HCT116 (cell line): Measurements from ENCODE around the gene OGDHL. TPM values are rescaled to one million over a fixed set of nuclear protein-coding genes. Genes with fewer than 3 reads are reported as not detected.

Source experiments
- ATAC-seq: fragments of 200-7000 bp; cut with Tn5 transposase; 2 replicates; pipeline ENCODE4 v1.9.1; 2020; ENCODE audit warnings: mild to moderate bottlenecking, moderate library complexity
- BruUV-seq: library from RNA; stranded (reverse); fragments of 400-500 nt; replicated peaks from 2 replicates; lab custom pipeline; 2021; lab: Mats Ljungman, UMichigan
- CTCF ChIA-PET: fragments of 300-600 bp; sonication (Branson Sonifier 250); formaldehyde crosslinking; loops from one replicate; lab custom pipeline; 2021; ENCODE audit warnings: antibody characterized with exemption; lab: Charles Lee
- POLR2A ChIA-PET: fragments of 300-600, 350-600 bp; sonication (Branson Sonifier 250); formaldehyde crosslinking; loops from one replicate; lab custom pipeline; 2021; ENCODE audit warnings: antibody characterized with exemption; lab: Charles Lee
- RAD21 ChIA-PET, 2 experiments: fragments of 300-600 bp; sonication (Branson Sonifier 250); formaldehyde crosslinking; loops; one replicate each; lab custom pipeline; 2023; ENCODE audit warnings: low total read pairs in 2 of 2; ENCODE audit not compliant: uncharacterized antibody in 2 of 2, unreplicated experiment in 2 of 2, low non-redundant PET in 1 of 2; lab: Charles Lee
- DNase-seq: peaks from one replicate; pipeline ENCODE4 v3.0.0-alpha.2; 2010; ENCODE audit warnings: low read depth, low spot score
- H2AFZ ChIP-seq: fragments of 200-600 bp; shearing (Covaris generic), sonication (generic); 2 replicates; pipeline ENCODE4 v1.6.1; 2017; ENCODE audit warnings: low read depth, mixed run types, mixed read lengths, antibody characterized with exemption, low read length; ENCODE audit not compliant: poor library complexity, severe bottlenecking
- H3K27ac ChIP-seq: 2 replicates; pipeline ENCODE4 v1.5.1; 2012; ENCODE audit warnings: low read depth, low read length
- H3K27me3 ChIP-seq: fragments of 200-600 bp; sonication (generic); 2 replicates; pipeline ENCODE4 v1.6.1; 2016; ENCODE audit warnings: mixed run types, low read length, mixed read lengths; ENCODE audit not compliant: insufficient read depth
- H3K36me3 ChIP-seq, 2 experiments: fragments of 200-500 bp in 1 of 2; fragments of 200-600 bp in 1 of 2; sonication (Bioruptor generic) in 1 of 2; sonication (generic) in 1 of 2; 2 replicates each; pipeline versions ENCODE4 v1.5.1 to v1.6.1; 2014 to 2016; ENCODE audit warnings: low read length in 2 of 2, inconsistent platforms in 1 of 2, mixed read lengths in 1 of 2, mixed run types in 1 of 2; ENCODE audit not compliant: insufficient read depth in 2 of 2, control insufficient read depth in 1 of 2
- H3K4me1 ChIP-seq, 2 experiments: fragments of 200-600 bp in 1 of 2; sonication (generic) in 1 of 2; 2 replicates each; pipeline versions ENCODE4 v1.5.1 to v1.6.1; 2012 to 2017; ENCODE audit warnings: low read length in 2 of 2, inconsistent platforms in 1 of 2, mild to moderate bottlenecking in 1 of 2, mixed read lengths in 1 of 2, mixed run types in 1 of 2, moderate library complexity in 1 of 2; ENCODE audit not compliant: insufficient read depth in 2 of 2, control insufficient read depth in 1 of 2
- H3K4me2 ChIP-seq: fragments of 200-600 bp; sonication (generic); 2 replicates; pipeline ENCODE4 v1.6.1; 2017; ENCODE audit warnings: mixed run types, low read length, mixed read lengths
- H3K4me3 ChIP-seq, 2 experiments: fragments of 200-600 bp in 1 of 2; sonication (generic) in 1 of 2; replicated peaks in 1 of 2; 2 replicates each; pipeline ENCODE4 v1.5.1; 2011 to 2016; ENCODE audit warnings: low read length in 2 of 2, control low read depth in 1 of 2, low read depth in 1 of 2, mild to moderate bottlenecking in 1 of 2, mixed read lengths in 1 of 2, mixed run types in 1 of 2
- H3K79me2 ChIP-seq: fragments of 200-600 bp; sonication (generic); 2 replicates; pipeline ENCODE4 v1.6.1; 2017; ENCODE audit warnings: mild to moderate bottlenecking, mixed run types, low read length, moderate library complexity, mixed read lengths; ENCODE audit not compliant: insufficient read depth
- H3K9ac ChIP-seq: fragments of 200-600 bp; sonication (generic); 2 replicates; pipeline ENCODE4 v1.6.1; 2016; ENCODE audit warnings: low read length, mixed read lengths
- H3K9me2 ChIP-seq: fragments of 200-600 bp; sonication (generic), shearing (Covaris generic); 2 replicates; pipeline ENCODE4 v1.6.1; 2017; ENCODE audit warnings: mixed run types, mild to moderate bottlenecking, moderate library complexity; ENCODE audit not compliant: insufficient read depth
- H3K9me3 ChIP-seq, 2 experiments: fragments of 200-500 bp in 1 of 2; fragments of 200-600 bp in 1 of 2; sonication (Bioruptor generic) in 1 of 2; sonication (generic) in 1 of 2; 2 replicates each; pipeline ENCODE4 v1.6.1; 2014 to 2017; ENCODE audit warnings: low read length in 2 of 2, mixed read lengths in 2 of 2, inconsistent platforms in 1 of 2, low read depth in 1 of 2, mild to moderate bottlenecking in 1 of 2, mixed run types in 1 of 2, moderate library complexity in 1 of 2; ENCODE audit not compliant: control insufficient read depth in 1 of 2, insufficient read depth in 1 of 2
- H4K20me1 ChIP-seq: fragments of 200-600 bp; sonication (generic), shearing (Covaris generic); 2 replicates; pipeline ENCODE4 v1.6.1; 2017; ENCODE audit warnings: mixed run types, mild to moderate bottlenecking, moderate library complexity; ENCODE audit not compliant: insufficient read depth
- ATF3 ChIP-seq: IDR thresholded peaks from 2 replicates; pipeline ENCODE4 v1.6.1; 2012
- CTCF ChIP-seq, 3 experiments: fragments of 200-600 bp in 1 of 3; sonication (generic) in 1 of 3; IDR thresholded peaks in 2 of 3; conservative IDR thresholded peaks in 1 of 3; 2 replicates each; pipeline ENCODE4 v1.5.1; 2012 to 2017; ENCODE audit warnings: low read depth in 2 of 3, low read length in 2 of 3, antibody characterized with exemption in 1 of 3, borderline replicate concordance in 1 of 3, control low read depth in 1 of 3, mild to moderate bottlenecking in 1 of 3, mixed read lengths in 1 of 3, mixed run types in 1 of 3, moderate library complexity in 1 of 3; ENCODE audit not compliant: insufficient read depth in 1 of 3
- EGR1 ChIP-seq: IDR thresholded peaks from 2 replicates; pipeline ENCODE4 v1.6.1; 2012; ENCODE audit warnings: low read depth
- FOSL1 ChIP-seq: IDR thresholded peaks from 2 replicates; pipeline ENCODE4 v1.6.1; 2012; ENCODE audit warnings: low read depth
- JUND ChIP-seq: IDR thresholded peaks from 2 replicates; pipeline ENCODE4 v1.6.1; 2012
- MAX ChIP-seq: IDR thresholded peaks from 2 replicates; pipeline ENCODE4 v1.6.1; 2012
- RAD21 ChIP-seq: IDR thresholded peaks from 2 replicates; pipeline ENCODE4 v1.6.1; 2012; ENCODE audit warnings: low read depth, mild to moderate bottlenecking
- SIN3A ChIP-seq: IDR thresholded peaks from 2 replicates; pipeline ENCODE4 v1.6.1; 2012; ENCODE audit warnings: low read depth
- YY1 ChIP-seq: IDR thresholded peaks from 2 replicates; pipeline ENCODE4 v1.6.1; 2011; ENCODE audit warnings: low read length, low read depth, moderate library complexity, mild to moderate bottlenecking; ENCODE audit not compliant: insufficient replicate concordance; ENCODE audit errors: extremely low read depth
- ZBTB33 ChIP-seq: IDR thresholded peaks from 2 replicates; pipeline ENCODE4 v1.6.1; 2011; ENCODE audit warnings: mild to moderate bottlenecking, low read length, moderate library complexity; ENCODE audit not compliant: insufficient replicate concordance; ENCODE audit errors: extremely low read depth
- ZFX ChIP-seq: fragments of 450-650 bp; IDR thresholded peaks from 2 replicates; pipeline ENCODE4 v1.6.1; 2017
- intact Hi-C: fragments of 100-400 bp; cut with micrococcal nuclease; formaldehyde crosslinking; loops from 2 replicates; pipeline ENCODE4 v1.10.0; 2022
- total RNA-seq: library from RNA; stranded (reverse); gene quantifications from one replicate; pipeline ENCODE4 v1.2.1, GENCODE V29; 2021; ENCODE audit not compliant: unreplicated experiment

The OGDHL gene
- total RNA-seq, 1 experiment from 2014 or later = 16.3 TPM

- Histone ChIP-seq H3K4me3 (no peak overlapping the region), H3K9ac (no peak overlapping the region), H2AFZ (no peak overlapping the region), H3K36me3 (no peaks in the 10 kb centered on the region), H3K9me3 (no peaks in the 10 kb centered on the region), H3K27me3 (peaks cover 30% of the 10 kb centered on the region; the same call in 1 of the 2 replicates), H3K4me1 (no peaks in the 10 kb centered on the region), H4K20me1 (no peaks in the 10 kb centered on the region), H3K79me2 (no peaks in the 10 kb centered on the region), H3K27ac (no peak overlapping the region), H3K4me2 (no peak overlapping the region), H3K9me2 (no peaks in the 10 kb centered on the region)
- CTCF ChIA-PET = no interaction called here
- ATAC-seq (no peak), DNase-seq (no peak)
- intact Hi-C loops = no loop called here
- no TSS peak for BruUV-seq
- RAD21 ChIA-PET = no interaction called here
- TF ChIP-seq YY1 (no peak), CTCF (IDR thresholded peaks at IDR 0.05 in 2 of 3, conservative IDR thresholded peaks at IDR 0.05 in 1 of 3; ENCODE audit: borderline replicate concordance in 1 of 3, insufficient read depth in 1 of 3, low read depth in 2 of 3, low read length in 2 of 3) (no peak), RAD21 (no peak), FOSL1 (no peak), SIN3A (no peak), ZBTB33 (no peak), ATF3 (no peak), JUND (no peak), ZFX (no peak), MAX (no peak), EGR1 (no peak)
- POLR2A ChIA-PET = no interaction called here
Observed at GRCh38 chr10:49689882-49690510, 72.1 kb downstream of the OGDHL start.
